T-helper 2 cell (primary cell): ENCODE data around the gene SMIM24.
A peak's percentile ranks its signal among the peaks of the same experiment; 100 is the strongest.
"Not testable (repeated sequence)": the region's sequence is repeated elsewhere in the genome, so short reads cannot be mapped to it uniquely, and the experiment has no call there.

Experiments
- DNase-seq, 5 experiments: peaks; one replicate each; pipeline versions ENCODE4 v3.0.0 to v3.0.0-alpha.2; 2012 to 2022

The SMIM24 gene

DNA sequence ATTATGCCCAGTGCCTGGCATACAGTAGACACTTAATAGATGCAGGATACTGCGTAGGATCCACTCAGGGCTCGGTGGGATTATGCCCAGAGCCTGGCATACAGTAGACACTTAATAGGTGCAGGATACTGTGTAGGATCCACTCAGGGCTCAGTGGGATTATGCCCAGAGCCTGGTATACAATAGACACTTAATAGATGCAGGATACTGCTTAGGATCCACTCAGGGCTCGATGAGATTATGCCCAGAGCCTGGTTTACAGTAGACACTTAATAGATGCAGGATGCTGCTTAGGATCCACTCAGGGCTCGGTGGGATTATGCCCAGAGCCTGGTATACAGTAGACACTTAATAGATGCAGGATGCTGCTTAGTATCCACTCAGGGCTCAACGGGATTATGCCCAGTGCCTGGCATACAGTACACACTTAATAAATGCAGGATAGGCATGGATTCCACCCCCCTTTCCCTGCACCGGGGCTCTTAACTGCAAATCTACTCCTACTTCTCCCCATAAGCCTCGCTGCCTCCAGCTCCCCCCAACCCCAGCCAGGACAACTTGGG is 24.9 kb downstream of the SMIM24 start:
- DNase-seq, result no peak

DNA sequence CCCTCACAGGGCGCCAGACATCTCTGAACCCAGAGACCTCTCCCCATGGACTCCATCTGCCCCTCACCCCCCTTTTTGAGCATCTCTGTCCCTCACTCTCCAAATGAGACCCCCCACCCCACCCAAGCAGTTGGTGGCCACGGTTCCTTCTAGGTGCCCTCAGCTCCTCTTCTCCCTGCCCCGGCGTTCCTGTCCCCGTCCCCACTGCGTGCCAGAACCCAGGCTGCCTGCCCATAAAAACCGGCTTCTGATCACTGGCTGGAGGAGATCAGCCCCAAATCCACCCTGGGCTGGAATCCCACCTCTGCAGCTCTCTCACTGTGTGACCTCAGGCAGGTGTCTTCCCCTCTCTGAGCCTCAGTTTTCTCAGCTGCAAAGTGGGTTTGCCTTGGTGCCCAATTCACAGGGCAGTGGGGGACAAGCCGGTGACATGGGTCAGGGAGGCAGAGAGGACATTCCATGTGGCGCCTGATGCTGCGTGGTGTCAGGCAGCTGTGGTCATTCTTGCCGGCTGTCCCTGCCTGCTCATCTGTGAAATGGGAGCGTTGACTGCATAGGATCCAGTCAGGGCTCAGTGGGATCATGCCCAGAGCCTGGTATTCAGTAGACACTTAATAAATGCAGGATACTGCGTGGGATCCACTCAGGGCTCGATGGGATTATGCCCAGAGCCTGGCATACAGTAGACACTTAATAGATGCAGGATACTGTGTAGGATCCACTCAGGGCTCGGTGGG is 25.5 kb downstream of the SMIM24 start:
- no peak for DNase-seq

DNA sequence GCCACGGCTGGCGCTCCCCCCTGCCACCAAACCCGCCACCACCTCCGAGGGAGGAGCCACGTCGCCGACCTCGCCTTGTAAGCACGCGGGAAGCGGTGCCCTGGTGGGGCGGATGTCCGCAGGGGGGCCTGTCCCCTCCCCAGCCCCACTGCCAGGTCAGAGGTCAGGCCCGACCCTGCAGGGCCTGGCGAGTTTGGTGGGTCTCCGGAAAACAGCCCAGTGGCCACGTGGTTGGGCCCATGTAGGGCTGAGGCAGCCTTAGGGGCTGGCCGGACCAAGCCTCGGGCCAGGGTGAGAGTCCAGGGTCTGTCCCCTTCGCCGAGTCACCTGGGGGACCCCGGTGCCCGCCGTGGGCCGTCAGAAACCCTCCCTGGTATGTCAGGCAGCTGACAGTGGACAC is 26.5 kb downstream of the SMIM24 start:
- no peak for DNase-seq

DNA sequence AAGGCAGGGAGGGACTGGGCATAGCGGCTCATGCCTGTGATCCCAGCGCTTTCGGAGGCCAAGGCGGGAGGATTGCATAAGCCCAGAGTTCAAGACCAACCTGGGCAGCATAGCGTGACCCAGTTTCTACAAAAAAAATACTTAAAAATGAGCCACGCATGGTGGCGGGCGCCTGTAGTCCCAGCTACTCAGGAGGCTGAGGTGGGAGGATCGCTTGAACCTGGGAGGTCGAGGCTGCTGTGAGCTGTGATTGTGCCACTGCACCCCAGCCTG is 27.4 kb downstream of the SMIM24 start:
- DNase-seq, result not testable (repeated sequence)

DNA sequence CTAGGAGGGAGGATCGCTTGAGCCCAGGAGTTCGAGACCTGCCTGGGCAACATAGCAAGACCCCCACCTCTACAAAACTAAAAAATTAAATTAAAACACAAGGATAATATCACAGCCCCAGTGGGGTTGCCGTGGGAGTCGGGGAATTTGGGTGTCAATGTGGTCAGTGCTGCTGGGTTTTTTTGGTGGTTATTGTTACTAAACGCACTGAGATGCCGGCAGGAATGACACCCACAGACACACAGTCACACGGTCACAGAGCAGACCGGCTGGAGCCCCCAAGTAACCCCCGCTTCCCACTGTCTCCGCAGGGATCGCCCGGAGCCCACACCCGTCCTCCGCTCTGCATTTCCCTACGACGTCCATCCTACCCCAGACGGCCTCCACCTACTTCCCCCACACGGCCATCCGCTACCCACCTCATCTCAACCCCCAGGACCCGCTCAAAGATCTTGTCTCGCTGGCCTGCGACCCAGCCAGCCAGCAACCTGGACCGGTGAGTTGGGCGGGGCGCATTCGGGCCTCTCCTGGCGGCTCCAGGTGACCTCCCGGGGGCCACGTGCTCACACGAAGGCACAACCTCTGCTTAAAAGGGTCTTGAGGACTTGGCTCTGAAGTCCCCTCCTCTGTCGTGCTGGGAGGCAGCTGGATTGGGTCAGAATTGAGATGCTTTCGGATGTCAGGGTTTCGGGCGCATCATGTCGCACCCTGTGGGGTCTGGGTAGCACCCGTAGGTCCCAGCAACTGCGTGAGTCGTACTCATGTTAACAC is 28.0 kb downstream of the SMIM24 start:
- no peak for DNase-seq

DNA sequence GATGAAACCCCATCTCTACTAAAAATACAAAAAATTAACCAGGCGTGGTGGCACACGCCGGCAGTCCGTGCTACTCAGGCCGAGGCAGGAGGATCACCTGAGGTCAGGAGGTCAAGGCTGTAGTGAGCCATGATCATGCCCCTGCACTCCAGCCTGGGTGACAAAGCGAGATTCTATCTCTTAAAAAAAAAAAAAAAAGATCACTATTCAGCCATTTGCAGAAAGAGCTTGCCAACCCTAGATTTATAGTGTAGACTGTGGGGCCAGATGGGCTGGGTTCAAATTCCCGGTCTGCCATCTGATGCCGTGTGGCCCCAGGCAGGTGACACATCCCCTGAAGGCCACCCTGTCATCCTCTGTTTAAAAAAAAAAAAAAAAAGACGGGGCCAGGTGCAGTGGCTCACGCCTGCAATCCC is 28.9 kb downstream of the SMIM24 start:
- no peak for DNase-seq

DNA sequence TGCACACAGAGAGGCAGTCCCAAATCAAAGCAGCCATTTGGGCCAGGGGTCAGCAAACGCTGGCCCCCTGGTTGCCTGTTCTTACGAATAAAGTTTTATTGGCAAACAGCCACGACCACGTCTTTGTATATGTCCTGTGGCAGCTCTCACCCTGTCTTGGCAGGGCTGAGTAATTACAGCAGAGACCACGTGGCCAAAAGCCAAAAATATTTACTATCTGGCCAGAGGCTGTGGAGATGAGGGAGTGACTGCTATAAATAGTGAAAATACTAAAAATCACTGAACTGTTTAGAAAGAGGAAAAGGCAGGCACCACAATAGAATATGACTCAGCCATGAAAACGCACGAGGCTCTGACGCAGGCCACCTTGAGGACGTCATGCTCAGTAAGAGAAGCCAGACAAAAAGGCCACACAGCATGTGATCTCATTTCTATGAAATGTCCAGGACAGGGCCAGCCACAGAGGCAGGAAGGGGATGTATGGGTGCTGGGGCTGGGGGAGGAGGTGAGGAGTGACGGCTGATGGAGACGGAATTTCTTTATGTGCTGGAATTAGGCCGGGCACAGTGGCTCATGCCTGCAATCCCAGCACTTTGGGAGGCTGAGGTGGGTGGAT is 29.4 kb downstream of the SMIM24 start:
- no peak for DNase-seq

DNA sequence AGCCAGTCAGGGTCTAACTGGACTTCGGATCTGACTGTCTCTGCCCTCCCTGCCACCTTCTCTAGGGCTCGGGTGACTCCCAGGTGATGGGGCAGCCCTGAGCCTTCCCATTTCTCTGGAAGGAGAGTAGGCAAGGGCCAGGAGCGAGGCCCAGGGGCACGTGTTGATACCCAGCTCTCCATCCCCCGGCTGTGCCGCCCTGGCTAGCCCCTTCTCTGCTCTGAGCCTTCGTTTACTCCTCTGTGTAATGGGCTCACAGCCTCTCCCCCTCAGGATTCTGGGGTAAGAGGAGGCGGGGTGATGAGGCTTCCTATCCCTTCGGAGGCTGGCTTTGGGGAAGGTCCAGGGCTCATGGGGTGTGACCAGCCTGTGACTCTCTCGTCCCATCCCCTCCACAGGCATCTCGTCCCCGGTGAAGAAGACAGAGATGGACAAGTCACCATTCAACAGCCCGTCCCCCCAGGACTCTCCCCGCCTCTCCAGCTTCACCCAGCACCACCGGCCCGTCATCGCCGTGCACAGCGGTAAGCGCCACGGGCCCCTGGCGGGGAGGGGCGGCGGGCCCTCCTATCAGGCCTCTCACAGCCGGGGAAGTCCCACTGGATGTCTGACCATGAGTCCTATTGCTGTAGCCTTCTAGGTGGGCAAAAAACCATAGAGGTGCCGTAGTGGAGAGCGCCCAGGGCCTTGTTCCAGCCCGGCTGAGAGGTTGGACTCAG is 31.6 kb downstream of the SMIM24 start:
- no peak for DNase-seq

DNA sequence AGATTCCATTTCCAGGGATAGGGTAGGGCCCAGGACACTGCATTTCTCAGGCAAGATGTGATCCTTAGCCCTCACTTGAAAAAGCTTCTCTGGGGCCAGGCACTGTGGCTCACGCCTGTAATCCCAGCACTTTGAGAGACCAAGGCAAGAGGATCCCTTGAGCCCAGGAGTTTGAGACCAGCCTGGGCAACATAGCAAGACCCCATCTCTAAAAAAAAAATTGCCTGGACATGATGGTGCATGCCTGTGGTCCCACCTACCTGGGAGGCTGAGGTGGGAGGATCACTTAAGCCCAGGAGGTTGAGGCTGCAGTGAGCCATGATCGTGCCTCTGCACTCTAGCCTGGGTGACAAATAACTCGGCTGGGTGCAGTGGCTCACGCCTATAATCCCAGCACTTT is 33.7 kb downstream of the SMIM24 start:
- not testable (repeated sequence) for DNase-seq

DNA sequence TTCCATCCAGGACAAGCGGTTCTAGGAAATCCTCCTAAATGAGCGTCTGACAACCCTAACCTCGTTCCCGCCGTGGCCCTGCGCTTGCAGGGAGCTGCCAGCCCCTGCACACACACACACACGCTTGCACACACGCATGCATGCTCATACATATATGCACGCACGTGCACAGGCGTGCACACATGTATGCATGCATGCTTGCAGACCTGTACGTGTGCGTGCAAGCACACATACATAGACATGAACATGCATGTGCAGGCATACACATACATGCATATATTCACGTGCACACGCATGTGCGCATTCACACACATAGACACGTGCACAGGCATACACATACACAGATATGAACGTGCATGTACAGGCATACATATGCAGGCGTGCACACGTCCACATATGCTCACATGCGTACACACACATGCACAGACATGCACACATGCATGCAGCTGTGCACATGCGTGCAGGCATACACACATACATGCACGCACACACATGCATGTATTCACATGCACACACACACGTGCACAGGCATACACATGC is 35.6 kb downstream of the SMIM24 start:
- no peak for DNase-seq

DNA sequence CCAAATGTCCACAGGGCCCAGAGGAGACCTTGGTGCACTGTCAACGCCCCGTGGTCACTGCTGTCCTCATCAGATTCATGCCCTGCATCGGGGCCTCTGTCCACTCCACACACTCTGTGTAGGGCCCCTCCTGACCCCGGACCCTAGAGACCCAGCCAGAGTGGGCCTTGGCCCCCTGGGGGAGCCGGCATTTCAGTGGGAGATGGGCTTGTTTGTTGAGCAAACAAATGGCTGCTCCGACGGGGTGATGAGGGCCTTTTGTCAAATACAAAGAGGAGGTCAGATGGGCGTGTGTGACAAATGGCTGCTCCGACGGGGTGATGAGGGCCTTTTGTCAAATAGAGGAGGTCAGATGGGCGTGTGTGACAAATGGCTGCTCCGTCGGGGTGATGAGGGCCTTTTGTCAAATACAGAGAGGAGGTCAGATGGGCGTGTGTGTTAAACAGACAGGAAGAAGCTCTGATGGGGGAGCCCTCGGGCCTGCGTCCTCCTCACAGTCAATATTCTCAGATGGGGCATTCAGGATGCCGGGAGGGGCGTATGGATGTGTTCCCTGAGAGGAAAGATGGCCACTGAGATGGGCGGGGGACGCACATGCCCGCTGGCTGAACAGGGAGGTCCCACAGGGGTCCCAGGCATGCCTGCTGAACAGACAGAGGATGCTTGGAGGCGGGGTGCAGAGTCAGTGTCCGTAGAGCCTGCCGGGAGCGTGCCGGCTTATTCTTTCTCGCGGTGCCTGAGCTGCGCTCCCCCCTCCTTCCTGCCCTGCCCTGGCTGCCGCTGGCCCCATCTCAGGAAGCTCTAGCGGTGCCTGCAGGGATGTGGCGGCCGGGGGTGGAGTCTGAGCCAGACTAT is 36.3 kb downstream of the SMIM24 start:
- no peak for DNase-seq

DNA sequence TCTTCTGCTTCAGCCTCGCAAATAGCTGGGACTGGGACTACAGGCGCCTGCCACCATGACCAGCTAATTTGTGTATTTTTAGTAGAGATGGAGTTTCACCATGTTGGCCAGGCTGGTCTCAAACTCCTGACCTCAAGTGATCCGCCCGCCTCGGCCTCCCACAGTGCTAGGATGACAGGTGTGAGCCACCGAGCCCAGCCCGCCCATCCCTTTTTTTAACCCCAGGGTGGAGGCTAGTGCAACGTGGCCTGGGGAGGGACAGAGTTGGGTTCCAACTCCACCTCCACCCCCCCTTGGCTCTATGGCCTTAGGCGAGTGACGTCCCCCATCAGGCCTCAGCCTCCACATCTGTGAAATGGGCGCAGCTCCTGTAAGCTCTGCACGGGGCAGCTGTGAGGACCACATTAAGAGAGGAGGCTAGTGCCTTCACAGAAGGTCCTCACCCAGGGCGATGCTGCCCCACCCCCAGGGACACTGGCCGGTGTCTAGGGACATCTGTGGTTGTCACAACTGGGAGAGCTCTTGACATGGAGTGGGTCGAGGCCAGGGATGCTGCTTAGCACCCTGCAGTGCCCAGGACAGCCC is 37.7 kb downstream of the SMIM24 start:
- no peak for DNase-seq

DNA sequence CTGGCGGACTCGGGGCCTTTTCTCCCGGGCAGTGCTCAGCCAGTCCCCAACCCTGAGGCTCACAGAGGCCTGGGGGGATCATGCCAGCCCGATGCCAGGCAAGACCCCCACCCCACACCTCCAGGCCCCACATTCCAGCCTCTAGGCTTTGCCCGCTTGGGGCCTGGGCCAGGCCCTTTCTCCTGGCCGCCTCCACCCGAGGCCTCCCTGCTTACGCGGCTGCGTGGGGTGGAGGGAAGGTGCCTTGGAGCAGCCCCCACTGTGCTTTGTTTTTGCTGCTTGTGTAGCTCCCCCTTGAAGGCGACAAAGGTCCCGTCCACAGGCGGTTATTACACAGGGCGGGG is 38.4 kb downstream of the SMIM24 start:
- no peak for DNase-seq

DNA sequence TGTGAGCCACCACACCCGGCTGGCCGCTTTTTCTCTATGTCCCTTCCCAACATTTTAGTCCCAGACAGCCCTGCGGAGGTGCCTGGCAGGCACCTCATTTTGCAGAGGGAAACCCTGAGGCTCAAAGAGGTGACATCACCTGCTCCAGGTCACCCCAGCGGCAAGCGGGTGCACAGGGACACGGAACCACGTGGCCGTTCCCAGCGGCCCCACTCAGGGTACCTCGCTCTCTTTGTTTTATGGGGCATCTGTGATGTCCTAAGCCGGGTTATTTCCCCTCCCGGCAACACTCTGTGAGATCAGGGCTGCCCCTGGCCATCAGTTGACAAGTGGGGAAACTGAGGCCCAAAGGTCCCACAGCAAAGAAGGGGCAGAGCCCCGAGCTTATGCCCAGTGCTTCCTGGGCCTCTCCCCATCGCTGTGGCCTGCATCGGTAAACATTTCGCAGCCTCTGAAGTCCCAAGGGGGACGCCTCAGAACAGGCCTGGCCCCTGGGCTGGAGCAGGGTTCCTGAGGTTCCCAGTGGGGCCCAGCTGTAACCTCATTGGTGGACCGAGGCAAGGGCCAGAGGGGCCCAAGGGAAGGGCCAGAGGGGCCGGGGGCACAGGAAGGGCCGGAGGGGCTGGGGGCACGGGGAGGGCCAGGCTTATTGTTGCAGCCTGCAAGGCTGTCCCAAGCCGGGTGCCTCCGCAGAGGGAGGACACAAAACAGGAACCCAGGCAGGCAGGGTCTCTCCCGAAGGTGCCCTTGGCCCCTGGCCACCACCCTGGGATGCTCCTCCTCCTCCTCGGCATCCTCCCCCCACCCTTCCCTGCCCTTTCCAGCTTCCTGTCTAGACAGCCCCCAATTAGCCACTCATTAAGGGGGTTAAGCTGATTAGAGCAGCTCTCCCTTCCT is 39.0 kb downstream of the SMIM24 start:
- DNase-seq, result no peak

DNA sequence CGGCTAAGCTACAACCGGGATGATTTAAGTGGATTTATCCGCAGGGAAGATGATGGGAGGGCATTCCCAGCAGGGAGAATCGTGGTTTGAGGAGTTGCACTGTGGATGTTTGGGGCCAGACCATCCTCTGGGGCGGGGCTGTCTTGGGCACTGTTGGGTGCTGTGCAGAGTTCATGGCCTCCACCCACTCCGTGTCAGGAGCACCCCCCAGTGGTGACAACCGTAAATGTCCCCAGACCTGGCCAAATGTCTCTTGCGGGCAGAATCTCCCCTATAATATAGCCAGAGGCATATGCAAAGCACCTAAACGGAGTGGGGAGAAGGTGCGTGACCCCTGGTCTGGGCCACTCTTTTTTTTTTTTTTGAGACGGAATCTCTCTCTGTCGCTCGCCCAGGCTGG is 40.2 kb downstream of the SMIM24 start:
- peak in 4 of 5 experiments; percentile 18 to 58 (median 46) for DNase-seq

DNA sequence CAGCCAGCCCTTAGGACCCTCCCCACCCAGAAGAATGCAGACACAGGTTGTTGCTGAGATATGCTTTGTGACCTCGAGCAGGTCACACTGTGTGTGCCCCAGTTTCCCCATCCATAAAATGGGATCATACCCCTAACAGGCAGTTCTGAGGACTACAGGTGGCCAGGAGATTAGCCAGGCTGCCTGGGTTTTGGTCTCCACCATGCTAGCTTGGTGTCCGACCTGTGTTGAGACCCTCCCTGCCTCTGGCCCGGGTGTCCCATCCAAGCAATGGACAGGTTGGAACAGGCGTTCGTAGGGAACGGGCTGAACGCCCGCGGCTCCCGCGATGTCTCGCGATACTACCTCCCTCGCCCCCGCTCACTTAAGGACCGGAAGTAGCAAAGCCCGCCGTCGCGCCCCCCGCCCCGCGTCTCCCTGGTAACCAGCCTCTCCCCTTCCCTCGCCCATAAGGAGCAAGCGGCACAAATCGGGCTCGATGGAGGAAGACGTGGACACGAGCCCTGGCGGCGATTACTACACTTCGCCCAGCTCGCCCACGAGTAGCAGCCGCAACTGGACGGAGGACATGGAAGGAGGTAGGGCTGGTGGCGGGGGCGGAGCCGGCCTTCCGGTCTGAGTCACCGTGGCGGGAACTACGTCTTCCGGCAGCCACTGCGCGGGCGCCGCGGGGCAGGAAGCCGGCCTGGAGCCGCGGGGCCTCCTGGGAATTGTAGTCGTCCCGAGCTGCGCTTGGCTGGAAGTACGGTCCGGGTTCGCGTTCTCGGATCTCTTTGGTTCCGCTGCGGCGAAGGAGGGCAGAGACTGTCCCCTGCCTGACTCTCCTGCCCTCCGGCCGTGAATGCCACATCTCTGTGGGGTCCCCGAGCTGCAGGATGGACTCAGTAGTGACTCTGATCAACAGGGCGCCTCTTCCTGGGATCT is 45.4 kb downstream of the SMIM24 start:
- DNase-seq, result peak; percentile 86 to 98 (median 93)

DNA sequence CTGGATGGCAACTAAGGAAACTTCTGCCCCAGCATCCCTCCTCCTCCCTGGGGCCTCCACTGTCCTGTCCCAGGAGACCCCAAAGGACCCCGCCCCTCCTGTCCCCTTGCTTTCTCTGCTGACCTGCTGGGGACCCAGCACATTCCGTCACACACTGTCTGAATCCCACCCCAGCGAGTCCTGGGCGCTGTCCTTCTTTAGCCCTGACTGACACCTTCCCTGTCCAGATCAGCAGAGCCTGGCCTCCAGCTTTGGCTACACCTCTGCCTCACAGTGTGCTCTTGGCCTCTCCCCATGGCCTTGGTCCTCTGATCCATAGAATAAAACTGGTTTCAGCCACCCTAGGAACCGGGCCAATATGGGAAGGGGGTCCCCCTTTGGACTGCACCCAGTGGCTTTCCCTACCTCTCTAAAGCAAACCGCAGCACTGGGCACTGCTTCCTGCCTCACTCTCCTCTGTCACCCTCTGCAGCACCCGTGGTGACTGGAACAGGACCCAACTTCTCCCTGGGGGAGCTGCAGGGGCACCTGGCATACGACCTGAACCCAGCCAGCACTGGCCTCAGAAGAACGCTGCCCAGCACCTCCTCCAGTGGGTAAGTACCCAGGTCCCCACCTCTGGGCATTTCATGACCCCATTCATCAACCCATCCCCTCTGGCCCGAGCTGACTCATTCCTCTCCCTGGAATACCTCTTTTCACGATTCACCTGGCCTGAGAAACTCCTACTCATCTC is 46.4 kb downstream of the SMIM24 start:
- no peak for DNase-seq

DNA sequence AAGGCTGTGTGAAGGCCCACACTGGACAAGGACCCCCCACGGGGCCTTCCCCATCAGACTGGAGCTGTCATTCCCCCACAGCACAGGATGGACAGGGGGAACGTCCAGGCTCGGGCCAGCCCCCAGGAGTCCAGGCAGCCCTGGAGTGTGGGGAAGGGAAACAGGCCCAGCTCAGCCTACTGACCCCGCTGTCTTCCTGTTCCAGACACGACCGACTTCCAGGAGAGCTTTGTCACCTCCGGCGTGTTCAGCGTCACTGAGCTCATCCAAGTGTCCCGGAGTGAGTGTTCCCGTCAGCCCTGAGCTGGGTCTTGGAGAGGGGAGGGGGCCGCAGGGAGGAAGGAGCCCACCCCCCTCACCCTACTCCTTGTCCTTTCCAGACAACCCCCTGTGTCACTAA is 47.0 kb downstream of the SMIM24 start:
- DNase-seq, result no peak
